GM12892 (cell line): ENCODE results near the gene WDR27.

Source experiments
- DNase-seq: peaks from one replicate; pipeline ENCODE4 v3.0.0; 2011; ENCODE audit not compliant: insufficient read length
- FAIRE-seq: peaks from 2 replicates; lab custom pipeline; 2011; peaks lifted over from hg19 to GRCh38; lab: Jason Lieb, UNC
- POLR2A ChIP-seq: IDR thresholded peaks from 2 replicates; pipeline ENCODE4 v1.6.1; 2011; ENCODE audit warnings: low read depth, low read length, control low read depth
- POLR2AphosphoS5 ChIP-seq: IDR thresholded peaks from 2 replicates; pipeline ENCODE4 v1.6.1; 2011; ENCODE audit warnings: low read depth, low read length, control low read depth
- TAF1 ChIP-seq: IDR thresholded peaks from 2 replicates; pipeline ENCODE4 v1.6.1; 2011; ENCODE audit warnings: low read depth, mild to moderate bottlenecking, control low read depth, low read length, borderline replicate concordance

The WDR27 gene

GRCh38 chr6:169429001-169429400 is 272.8 kb downstream of the WDR27 start:
- FAIRE-seq, result no peak
- DNase-seq, result no peak
- TF ChIP-seq POLR2A, result no peak
- no peak for TF ChIP-seq POLR2AphosphoS5
- TF ChIP-seq TAF1, result no peak

- DNase-seq (no peak), FAIRE-seq (no peak)
- TF ChIP-seq POLR2A, result no peak
- TF ChIP-seq TAF1, result no peak
- no peak for TF ChIP-seq POLR2AphosphoS5
These were observed 273.3 kb downstream of the WDR27 start for GRCh38 chr6:169428532-169428931.

GRCh38 chr6:169427856-169428255 is 274.0 kb downstream of the WDR27 start:
- DNase-seq, result no peak
- TF ChIP-seq TAF1, result no peak
- no peak for TF ChIP-seq POLR2A
- no peak for TF ChIP-seq POLR2AphosphoS5
- FAIRE-seq, result no peak

DNA sequence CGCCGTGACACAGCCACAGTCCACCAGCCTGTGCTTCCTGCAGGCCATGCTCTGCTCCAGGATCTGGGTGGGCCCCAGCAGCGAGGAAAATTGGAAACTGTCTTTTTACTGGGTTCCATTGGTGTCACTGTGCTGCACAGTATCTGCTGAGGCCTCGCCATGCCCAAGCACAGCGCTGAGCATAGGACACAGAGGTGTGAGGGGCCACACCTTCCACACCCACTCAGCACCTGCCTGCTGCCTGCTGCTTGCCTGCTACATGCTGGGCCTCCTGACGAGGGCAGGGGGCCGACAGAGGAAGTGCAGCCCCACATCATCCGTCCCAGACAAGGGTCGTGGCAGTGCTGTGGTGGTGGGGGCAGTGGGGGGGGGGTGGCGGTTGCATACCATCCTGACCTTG is 275.2 kb downstream of the WDR27 start:
- FAIRE-seq (no peak), DNase-seq (no peak)
- TF ChIP-seq TAF1, result no peak
- TF ChIP-seq POLR2A, result no peak
- TF ChIP-seq POLR2AphosphoS5, result no peak

DNA sequence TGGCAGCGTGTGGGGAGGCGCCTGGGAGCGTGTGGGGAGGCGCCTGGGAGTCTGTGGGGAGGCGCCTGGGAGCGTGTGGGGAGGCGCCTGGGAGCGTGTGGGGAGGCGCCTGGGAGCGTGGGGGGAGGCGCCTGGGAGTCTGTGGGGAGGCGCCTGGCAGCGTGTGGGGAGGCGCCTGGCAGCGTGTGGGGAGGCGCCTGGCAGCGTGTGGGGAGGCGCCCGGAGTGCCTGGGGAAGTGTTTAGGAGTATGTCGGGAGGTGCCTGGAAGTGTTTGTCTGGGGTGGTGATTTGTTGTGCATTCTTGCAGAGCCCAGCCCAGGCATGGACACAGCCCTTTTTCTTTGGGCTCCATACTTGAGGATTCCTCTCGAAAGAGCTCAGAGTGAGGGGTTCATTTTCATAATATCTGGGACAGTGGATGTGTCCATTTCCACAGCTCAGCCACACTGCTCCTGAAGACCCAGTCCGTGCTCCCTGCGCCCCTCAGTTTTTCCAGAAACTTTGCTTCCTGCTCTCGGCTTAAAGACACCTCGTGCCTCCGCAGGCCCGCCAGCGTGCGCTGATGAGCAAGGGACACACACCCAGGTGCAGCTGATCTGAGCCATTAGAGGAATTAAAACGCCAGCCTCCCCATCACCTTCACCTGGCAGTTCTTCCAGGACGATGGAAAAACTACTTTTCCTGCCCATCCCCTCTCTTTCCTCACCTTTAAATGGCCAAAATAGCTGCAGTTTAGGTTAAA is 276.0 kb downstream of the WDR27 start:
- FAIRE-seq, result no peak
- no peak for DNase-seq
- TF ChIP-seq TAF1, result no peak
- no peak for TF ChIP-seq POLR2A
- TF ChIP-seq POLR2AphosphoS5, result no peak

GRCh38 chr6:169424821-169425240 is 277.0 kb downstream of the WDR27 start:
- TF ChIP-seq POLR2A (no peak), TAF1 (no peak), POLR2AphosphoS5 (no peak)
- DNase-seq (no peak), FAIRE-seq (no peak)

- DNase-seq (no peak), FAIRE-seq (no peak)
- TF ChIP-seq TAF1, result no peak
- no peak for TF ChIP-seq POLR2AphosphoS5
- TF ChIP-seq POLR2A, result no peak
These were observed 277.6 kb downstream of the WDR27 start for GRCh38 chr6:169424149-169424804.

GRCh38 chr6:169421586-169422264 is 280.1 kb downstream of the WDR27 start:
- DNase-seq, result no peak
- no peak for TF ChIP-seq POLR2A
- no peak for FAIRE-seq

DNA sequence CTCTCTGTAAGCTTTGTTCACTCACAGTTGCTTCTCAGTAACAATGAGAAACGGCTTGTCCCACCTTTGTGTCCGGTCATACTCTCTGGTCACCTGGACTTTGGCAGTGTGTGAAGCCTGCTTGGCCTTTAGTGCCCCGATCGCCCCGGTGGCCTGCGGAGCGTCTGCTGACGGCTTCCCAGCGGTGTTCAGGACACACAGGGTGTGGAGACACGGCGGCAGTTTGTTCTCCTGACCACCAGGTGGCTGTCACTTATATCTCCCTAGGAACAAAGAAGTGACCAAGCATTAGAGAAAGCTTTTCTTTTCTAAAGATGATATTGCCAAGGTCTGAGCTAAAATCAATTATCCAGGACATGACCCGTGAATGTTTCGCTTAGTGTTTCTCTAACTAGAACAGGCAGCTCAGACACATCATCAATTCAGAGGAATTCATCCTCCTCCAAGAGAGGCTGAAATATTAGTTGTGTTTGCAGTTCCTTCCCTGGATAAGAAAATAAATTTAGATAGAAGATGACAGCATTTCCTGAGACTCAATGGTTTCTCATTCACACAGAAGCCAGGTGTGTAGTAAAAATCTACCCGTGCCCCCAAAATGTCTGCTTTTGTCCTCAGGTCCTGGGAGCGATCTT is 280.8 kb downstream of the WDR27 start:
- no peak for DNase-seq
- FAIRE-seq, result no peak

DNA sequence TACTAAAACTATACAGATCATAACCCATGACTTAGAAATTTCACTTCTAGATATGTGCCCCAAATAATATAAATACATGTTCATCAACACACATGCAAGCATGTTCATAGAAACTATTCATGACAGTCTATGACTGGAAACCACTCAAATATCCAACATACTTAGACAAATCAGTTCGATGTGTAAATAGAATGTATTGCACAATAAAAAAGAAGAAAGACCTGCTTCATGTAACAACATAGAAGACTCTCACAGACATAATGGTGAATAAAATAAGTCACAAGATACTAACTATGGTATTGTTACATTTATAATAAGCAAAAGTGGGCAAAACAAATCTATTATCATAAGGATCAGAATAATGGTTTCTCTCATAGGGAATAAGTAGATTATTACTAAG is 284.7 kb downstream of the WDR27 start:
- no peak for FAIRE-seq
- DNase-seq, result no peak
- TF ChIP-seq POLR2AphosphoS5 (no peak), TAF1 (no peak), POLR2A (no peak)

More for the DNA sequence above, 280.8 kb downstream of the WDR27 start:
- no peak for TF ChIP-seq POLR2A
- TF ChIP-seq POLR2AphosphoS5, result no peak
- no peak for TF ChIP-seq TAF1

GRCh38 chr6:169416249-169416648 is 285.6 kb downstream of the WDR27 start:
- DNase-seq (no peak), FAIRE-seq (no peak)
- TF ChIP-seq POLR2A (no peak), POLR2AphosphoS5 (no peak), TAF1 (no peak)

DNA sequence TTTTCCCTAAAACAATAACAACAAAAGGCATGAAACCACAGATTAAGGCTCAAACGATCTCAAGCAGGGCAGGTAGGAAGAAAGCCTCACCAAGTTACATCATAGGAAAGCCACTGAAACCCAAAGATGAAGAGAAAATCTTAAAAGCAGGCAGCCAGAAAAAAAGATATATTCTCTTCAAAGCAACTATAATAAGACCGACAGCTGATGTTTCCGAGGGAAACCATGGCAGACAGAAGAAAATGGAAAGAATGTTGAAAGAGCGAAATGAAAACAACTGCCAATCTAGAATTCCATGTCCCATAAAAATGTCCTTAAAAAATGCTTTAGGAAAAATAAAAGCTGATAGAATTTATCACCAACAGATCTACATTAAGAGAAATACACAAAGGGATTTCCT is 286.6 kb downstream of the WDR27 start:
- no peak for TF ChIP-seq POLR2A
- TF ChIP-seq TAF1, result no peak
- TF ChIP-seq POLR2AphosphoS5, result no peak
- DNase-seq (no peak), FAIRE-seq (no peak)
